ENCODE data around the gene UCKL1. TPM values are rescaled to one million over a fixed set of nuclear protein-coding genes. Genes with fewer than 3 reads are reported as not detected.

The UCKL1 gene
- 21.1 TPM for polyA plus RNA-seq (2013, experiment 1 of 2)
- 20.1 TPM for polyA plus RNA-seq (2013, experiment 2 of 2)

DNA sequence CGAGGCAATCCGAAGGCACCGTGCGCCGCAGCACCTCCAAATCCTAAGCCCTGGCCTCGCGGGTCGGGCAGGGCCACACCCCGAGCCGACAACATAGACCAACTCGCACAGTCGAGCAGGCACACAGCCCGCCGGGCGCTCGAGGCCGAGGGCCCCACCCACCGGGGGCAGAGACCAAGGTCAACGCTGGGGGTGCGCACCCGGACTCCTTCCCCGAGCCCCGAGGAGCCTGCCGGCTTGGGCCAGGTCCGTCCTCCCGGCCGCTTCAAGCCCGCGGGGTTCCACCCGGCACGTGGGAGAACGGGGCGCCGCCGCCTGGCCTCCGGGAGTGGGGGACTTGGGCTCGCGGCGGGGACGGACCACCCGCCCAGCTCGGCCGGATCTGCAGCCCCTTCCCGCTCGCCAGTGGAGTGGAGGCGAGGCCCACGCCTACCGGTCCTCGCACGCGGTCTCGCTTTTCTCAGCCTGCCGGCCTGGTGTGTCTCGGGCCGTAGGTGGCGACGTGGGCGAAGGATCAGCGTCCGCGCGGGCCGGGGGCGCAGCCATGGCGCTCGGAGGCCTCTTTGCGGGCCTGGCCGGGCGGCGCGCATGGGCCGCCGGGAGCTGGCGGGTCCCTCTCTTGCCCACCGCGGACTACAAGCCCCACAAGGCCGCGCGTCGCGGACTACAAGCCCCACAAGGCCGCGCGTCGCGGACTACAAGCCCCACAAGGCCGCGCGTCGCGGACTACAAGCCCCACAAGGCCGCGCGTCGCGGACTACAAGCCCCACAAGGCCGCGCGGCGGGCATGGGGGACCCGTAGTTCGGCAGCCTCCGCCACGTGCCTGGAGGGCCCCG lies at the start of gene UCKL1:
TSS of gene UCKL1 (minus strand) at position 590 of the 837 bp plus-strand sequence. CDS start at position 546, 44 bp downstream.
- Histone ChIP-seq H3K4ac (ENCODE audit: low read depth in 1 of 2, low read length in 2 of 2) (peak within 1 kb of the TSS; percentile 57 to 93), H3K27ac (ENCODE audit: low read length, poor library complexity, severe bottlenecking) (peak within 1 kb of the TSS; percentile 64), H3K14ac (ENCODE audit: low read length in 2 of 2) (peak within 1 kb of the TSS in 1 of 2 experiments; percentile 100), H3K9ac (ENCODE audit: low read length) (peak within 1 kb of the TSS; percentile 94), H3K23ac (ENCODE audit: low read length in 2 of 2) (peak within 1 kb of the TSS; percentile 97), H3K79me1 (replicated peaks; ENCODE audit: low read length, poor library complexity, severe bottlenecking) (peaks cover 24% of the 10 kb centered on the region), H3K4me3 (ENCODE audit: insufficient read depth in 1 of 2, low read depth in 1 of 2, low read length in 2 of 2) (peak within 1 kb of the TSS; percentile 92 to 99), H2BK120ac (ENCODE audit: low read depth, low read length) (no peak within 1 kb of the TSS), H2BK15ac (ENCODE audit: low read depth, poor library complexity, severe bottlenecking) (peak within 1 kb of the TSS; percentile 57), H2AFZ (ENCODE audit: low read depth, low read length) (peak within 1 kb of the TSS; percentile 90), H3K9me3 (ENCODE audit: control insufficient read depth, low read length) (no peaks in the 10 kb centered on the region), H3K36me3 (ENCODE audit: control insufficient read depth in 1 of 2, insufficient read depth in 2 of 2, low read depth in 1 of 2, low read length in 2 of 2) (peaks cover 21 to 59% of the 10 kb centered on the region in 2 experiments), H2AK5ac (ENCODE audit: low read length, severe bottlenecking) (no peak within 1 kb of the TSS), H2BK5ac (ENCODE audit: low read depth, low read length, poor library complexity, severe bottlenecking) (peak within 1 kb of the TSS; percentile 69), H4K8ac (ENCODE audit: low read length) (peak within 1 kb of the TSS; percentile 87), H3K4me2 (ENCODE audit: low read length, poor library complexity, severe bottlenecking) (peak within 1 kb of the TSS; percentile 97), H3K27me3 (ENCODE audit: control insufficient read depth in 1 of 2, insufficient read depth in 1 of 2, low read length in 2 of 2) (no peaks in the 10 kb centered on the region), H4K91ac (ENCODE audit: low read length) (peak within 1 kb of the TSS; percentile 77), H3K4me1 (ENCODE audit: control insufficient read depth, insufficient read depth, low read depth, low read length) (peaks cover 53% of the 10 kb centered on the region), H3K18ac (ENCODE audit: low read depth in 1 of 2, low read length in 2 of 2) (peak within 1 kb of the TSS; percentile 91 to 100), H2BK12ac (ENCODE audit: low read length in 2 of 2) (peak within 1 kb of the TSS in 1 of 2 experiments; percentile 73)
- DNase-seq, result peak; percentile 90
- under 1% methylated on average over 90 of the region's 105 CpGs for WGBS

DNA sequence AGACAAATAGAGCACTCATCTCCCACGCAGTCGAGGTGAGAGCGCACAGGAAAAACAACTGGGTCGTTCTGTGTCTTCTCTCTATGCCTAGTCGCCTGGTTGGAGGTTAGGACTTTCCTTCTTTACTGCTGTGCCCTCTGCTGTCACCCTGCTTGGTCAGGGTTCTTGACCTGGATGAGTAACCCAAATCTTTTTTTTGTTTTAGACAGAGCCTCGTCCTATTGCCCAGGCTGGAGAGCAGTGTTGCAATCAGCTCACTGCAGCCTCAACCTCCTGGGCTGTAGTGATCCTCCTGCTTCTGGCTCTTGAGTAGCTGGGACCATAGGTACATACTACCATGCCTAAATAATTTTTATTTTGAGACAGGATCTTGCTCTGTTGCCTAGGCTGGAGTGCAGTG lies 49.2 kb upstream of the UCKL1 start:
- H3K9ac ChIP-seq (ENCODE audit: low read length), result no peak overlapping the region
- H3K23ac ChIP-seq (ENCODE audit: low read length in 2 of 2), result no peak overlapping the region
- H3K27ac ChIP-seq (ENCODE audit: low read length, poor library complexity, severe bottlenecking), result no peak overlapping the region
- peaks cover 10% of the 10 kb centered on the region for H3K4me1 ChIP-seq (ENCODE audit: control insufficient read depth, insufficient read depth, low read depth, low read length)
- H3K4me2 ChIP-seq (ENCODE audit: low read length, poor library complexity, severe bottlenecking), result no peak overlapping the region
- peaks cover 39% of the 10 kb centered on the region for H3K79me1 ChIP-seq (replicated peaks; ENCODE audit: low read length, poor library complexity, severe bottlenecking)
- DNase-seq, result peak; percentile 5
- H2BK12ac ChIP-seq (ENCODE audit: low read length in 2 of 2), result no peak overlapping the region
- no peak overlapping the region for H3K4me3 ChIP-seq (ENCODE audit: insufficient read depth in 1 of 2, low read depth in 1 of 2, low read length in 2 of 2)
- H2BK120ac ChIP-seq (ENCODE audit: low read depth, low read length), result no peak overlapping the region
- no peak overlapping the region for H4K8ac ChIP-seq (ENCODE audit: low read length)
- H2AFZ ChIP-seq (ENCODE audit: low read depth, low read length), result no peak overlapping the region
- no peaks in the 10 kb centered on the region for H3K9me3 ChIP-seq (ENCODE audit: control insufficient read depth, low read length)
- H3K36me3 ChIP-seq (ENCODE audit: control insufficient read depth in 1 of 2, insufficient read depth in 2 of 2, low read depth in 1 of 2, low read length in 2 of 2), result peaks cover 76 to 82% of the 10 kb centered on the region in 2 experiments
- no peak overlapping the region for H3K4ac ChIP-seq (ENCODE audit: low read depth in 1 of 2, low read length in 2 of 2)
- no peak overlapping the region for H4K91ac ChIP-seq (ENCODE audit: low read length)
- no peak overlapping the region for H3K18ac ChIP-seq (ENCODE audit: low read depth in 1 of 2, low read length in 2 of 2)
- no peak overlapping the region for H2BK5ac ChIP-seq (ENCODE audit: low read depth, low read length, poor library complexity, severe bottlenecking)
- no peak overlapping the region for H2AK5ac ChIP-seq (ENCODE audit: low read length, severe bottlenecking)
- H3K14ac ChIP-seq (ENCODE audit: low read length in 2 of 2), result no peak overlapping the region
- no peaks in the 10 kb centered on the region for H3K27me3 ChIP-seq (ENCODE audit: control insufficient read depth in 1 of 2, insufficient read depth in 1 of 2, low read length in 2 of 2)
- WGBS, result 92% methylated on average over 6 of the region's 6 CpGs
- H2BK15ac ChIP-seq (ENCODE audit: low read depth, poor library complexity, severe bottlenecking), result no peak overlapping the region

DNA sequence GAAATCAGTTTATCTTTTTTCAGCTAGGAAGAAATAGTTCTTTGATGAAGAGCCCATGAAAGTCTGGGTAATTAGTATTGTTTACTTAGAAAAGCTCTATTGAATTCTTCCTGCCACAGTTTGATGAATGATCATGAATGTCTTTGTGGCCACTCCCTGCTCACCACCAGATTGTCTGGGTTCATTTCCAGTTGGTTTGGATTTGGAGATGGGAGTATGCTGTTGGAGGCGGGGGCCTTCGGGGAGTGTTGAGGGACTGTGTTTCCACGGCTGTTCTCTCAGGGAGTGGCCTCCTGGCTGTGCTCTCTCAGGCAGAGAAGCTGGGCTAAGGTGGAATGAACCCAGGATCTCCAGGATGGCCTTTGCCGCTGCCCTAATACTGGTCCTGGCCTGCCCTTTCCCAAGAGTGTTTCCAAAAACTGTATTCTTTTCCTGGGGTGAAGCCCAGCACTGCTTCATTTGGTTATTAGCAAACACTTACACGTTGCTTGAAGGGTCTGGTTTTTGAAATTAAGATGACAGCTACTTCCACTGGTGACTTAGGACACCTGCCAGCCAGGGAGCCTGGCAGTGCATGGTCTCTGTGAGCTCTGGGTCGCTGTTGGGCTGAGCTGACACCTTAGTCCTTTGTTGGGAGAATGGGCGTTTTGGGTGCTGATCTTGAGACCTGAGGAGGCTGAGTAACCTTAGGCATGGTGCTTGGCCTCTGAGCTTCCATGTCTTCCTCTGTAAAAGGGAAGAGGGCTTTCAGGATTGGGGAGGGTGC lies 47.9 kb upstream of the UCKL1 start:
- Histone ChIP-seq H3K23ac (ENCODE audit: low read length in 2 of 2) (no peak overlapping the region), H3K27ac (ENCODE audit: low read length, poor library complexity, severe bottlenecking) (no peak overlapping the region), H3K4me3 (ENCODE audit: insufficient read depth in 1 of 2, low read depth in 1 of 2, low read length in 2 of 2) (no peak overlapping the region), H4K91ac (ENCODE audit: low read length) (no peak overlapping the region), H3K4me1 (ENCODE audit: control insufficient read depth, insufficient read depth, low read depth, low read length) (peaks cover 4% of the 10 kb centered on the region), H3K27me3 (ENCODE audit: control insufficient read depth in 1 of 2, insufficient read depth in 1 of 2, low read length in 2 of 2) (no peaks in the 10 kb centered on the region), H3K18ac (ENCODE audit: low read depth in 1 of 2, low read length in 2 of 2) (no peak overlapping the region), H2BK5ac (ENCODE audit: low read depth, low read length, poor library complexity, severe bottlenecking) (no peak overlapping the region), H3K14ac (ENCODE audit: low read length in 2 of 2) (no peak overlapping the region), H2BK15ac (ENCODE audit: low read depth, poor library complexity, severe bottlenecking) (no peak overlapping the region), H2BK12ac (ENCODE audit: low read length in 2 of 2) (no peak overlapping the region), H3K36me3 (ENCODE audit: control insufficient read depth in 1 of 2, insufficient read depth in 2 of 2, low read depth in 1 of 2, low read length in 2 of 2) (peaks cover 76 to 84% of the 10 kb centered on the region in 2 experiments), H2BK120ac (ENCODE audit: low read depth, low read length) (no peak overlapping the region), H3K4me2 (ENCODE audit: low read length, poor library complexity, severe bottlenecking) (no peak overlapping the region), H3K4ac (ENCODE audit: low read depth in 1 of 2, low read length in 2 of 2) (no peak overlapping the region), H3K79me1 (replicated peaks; ENCODE audit: low read length, poor library complexity, severe bottlenecking) (peaks cover 39% of the 10 kb centered on the region), H2AFZ (ENCODE audit: low read depth, low read length) (no peak overlapping the region), H3K9ac (ENCODE audit: low read length) (no peak overlapping the region), H3K9me3 (ENCODE audit: control insufficient read depth, low read length) (no peaks in the 10 kb centered on the region), H4K8ac (ENCODE audit: low read length) (no peak overlapping the region), H2AK5ac (ENCODE audit: low read length, severe bottlenecking) (no peak overlapping the region)
- no peak for DNase-seq
- 86% methylated on average over 7 of the region's 7 CpGs for WGBS

DNA sequence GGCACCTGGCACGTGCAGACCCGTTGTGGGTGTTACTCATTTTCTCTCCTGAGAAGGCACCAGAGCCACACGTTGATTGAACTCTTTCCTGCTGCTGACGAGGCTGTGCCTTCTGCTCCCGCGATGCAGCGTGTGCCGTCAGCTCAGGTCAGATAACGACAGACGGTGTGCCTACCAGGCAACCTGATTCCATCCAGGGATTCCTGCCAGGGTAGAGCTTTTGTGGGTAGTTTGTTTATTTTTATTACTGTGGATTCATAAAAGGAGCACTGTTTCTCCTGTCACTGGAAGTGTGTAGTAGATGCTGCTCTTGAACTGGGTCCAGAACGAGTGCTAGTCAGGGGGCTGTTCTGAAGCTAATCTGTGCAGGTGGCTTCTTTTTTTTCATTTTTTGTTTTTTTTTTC lies 45.4 kb upstream of the UCKL1 start:
- no peak overlapping the region for H3K4me2 ChIP-seq (ENCODE audit: low read length, poor library complexity, severe bottlenecking)
- H3K14ac ChIP-seq (ENCODE audit: low read length in 2 of 2), result no peak overlapping the region
- peaks cover 30% of the 10 kb centered on the region for H3K79me1 ChIP-seq (replicated peaks; ENCODE audit: low read length, poor library complexity, severe bottlenecking)
- H3K4me1 ChIP-seq (ENCODE audit: control insufficient read depth, insufficient read depth, low read depth, low read length), result peaks cover 2% of the 10 kb centered on the region
- no peak overlapping the region for H2BK12ac ChIP-seq (ENCODE audit: low read length in 2 of 2)
- WGBS, result 93% methylated on average over 11 of the region's 11 CpGs
- no peak overlapping the region for H3K4ac ChIP-seq (ENCODE audit: low read depth in 1 of 2, low read length in 2 of 2)
- H3K18ac ChIP-seq (ENCODE audit: low read depth in 1 of 2, low read length in 2 of 2), result no peak overlapping the region
- no peak overlapping the region for H2BK15ac ChIP-seq (ENCODE audit: low read depth, poor library complexity, severe bottlenecking)
- no peak for DNase-seq
- no peak overlapping the region for H2AK5ac ChIP-seq (ENCODE audit: low read length, severe bottlenecking)
- H3K4me3 ChIP-seq (ENCODE audit: insufficient read depth in 1 of 2, low read depth in 1 of 2, low read length in 2 of 2), result no peak overlapping the region
- no peaks in the 10 kb centered on the region for H3K27me3 ChIP-seq (ENCODE audit: control insufficient read depth in 1 of 2, insufficient read depth in 1 of 2, low read length in 2 of 2)
- no peak overlapping the region for H4K8ac ChIP-seq (ENCODE audit: low read length)
- peaks cover 74 to 80% of the 10 kb centered on the region in 2 experiments for H3K36me3 ChIP-seq (ENCODE audit: control insufficient read depth in 1 of 2, insufficient read depth in 2 of 2, low read depth in 1 of 2, low read length in 2 of 2)
- H2AFZ ChIP-seq (ENCODE audit: low read depth, low read length), result no peak overlapping the region
- H3K9ac ChIP-seq (ENCODE audit: low read length), result no peak overlapping the region
- H3K9me3 ChIP-seq (ENCODE audit: control insufficient read depth, low read length), result no peaks in the 10 kb centered on the region
- H4K91ac ChIP-seq (ENCODE audit: low read length), result no peak overlapping the region
- no peak overlapping the region for H3K27ac ChIP-seq (ENCODE audit: low read length, poor library complexity, severe bottlenecking)
- no peak overlapping the region for H3K23ac ChIP-seq (ENCODE audit: low read length in 2 of 2)
- no peak overlapping the region for H2BK120ac ChIP-seq (ENCODE audit: low read depth, low read length)
- H2BK5ac ChIP-seq (ENCODE audit: low read depth, low read length, poor library complexity, severe bottlenecking), result no peak overlapping the region

Data from mesenchymal stem cell (in vitro differentiated cells and primary cell).